Liver (tissue), 3 donors: ENCODE data around the gene GTF3C5.

Experiments
- GABPA ChIP-seq, 2 donors: IDR thresholded peaks in 1 of 2; conservative IDR thresholded peaks in 1 of 2; 2 replicates each; pipeline ENCODE4 v1.6.1; 2016; ENCODE audit warnings: antibody characterized with exemption in 2 of 2, mild to moderate bottlenecking in 1 of 2, moderate library complexity in 1 of 2
- HNF4A ChIP-seq, 2 donors: conservative IDR thresholded peaks; 2 replicates each; pipeline ENCODE4 v1.6.1; 2016; ENCODE audit warnings: antibody characterized with exemption in 2 of 2, mild to moderate bottlenecking in 2 of 2
- RAD21 ChIP-seq, 2 donors: IDR thresholded peaks; 2 replicates each; pipeline ENCODE4 v1.6.1; 2016; ENCODE audit warnings: antibody characterized with exemption in 2 of 2, mild to moderate bottlenecking in 2 of 2
- SP1 ChIP-seq: IDR thresholded peaks from 2 replicates; pipeline ENCODE4 v1.6.1; 2018; ENCODE audit warnings: antibody characterized with exemption, mild to moderate bottlenecking
- TAF1 ChIP-seq: conservative IDR thresholded peaks from 2 replicates; pipeline ENCODE4 v1.6.1; 2016; ENCODE audit warnings: antibody characterized with exemption, mild to moderate bottlenecking
- YY1 ChIP-seq: IDR thresholded peaks from 2 replicates; pipeline ENCODE4 v1.6.1; 2016; ENCODE audit warnings: antibody characterized with exemption, mild to moderate bottlenecking
- TF ChIP-seq, protein P1 (sequence below): fragments of 150-350 bp; IDR thresholded peaks from 2 replicates; pipeline ENCODE4 v1.5.1; 2017; ENCODE audit warnings: improper control_type of control experiment, low read depth, low read length; ENCODE audit not compliant: missing input control
- TF ChIP-seq, protein P2 (sequence below): IDR thresholded peaks from 2 replicates; pipeline ENCODE4 v1.6.1; 2016; ENCODE audit warnings: antibody characterized with exemption, mild to moderate bottlenecking
- TF ChIP-seq, protein P3 (sequence below): IDR thresholded peaks from 2 replicates; pipeline ENCODE4 v1.6.1; 2016; ENCODE audit warnings: antibody characterized with exemption
- donor health status: healthy.
- donor health status: healthy.

DNA sequence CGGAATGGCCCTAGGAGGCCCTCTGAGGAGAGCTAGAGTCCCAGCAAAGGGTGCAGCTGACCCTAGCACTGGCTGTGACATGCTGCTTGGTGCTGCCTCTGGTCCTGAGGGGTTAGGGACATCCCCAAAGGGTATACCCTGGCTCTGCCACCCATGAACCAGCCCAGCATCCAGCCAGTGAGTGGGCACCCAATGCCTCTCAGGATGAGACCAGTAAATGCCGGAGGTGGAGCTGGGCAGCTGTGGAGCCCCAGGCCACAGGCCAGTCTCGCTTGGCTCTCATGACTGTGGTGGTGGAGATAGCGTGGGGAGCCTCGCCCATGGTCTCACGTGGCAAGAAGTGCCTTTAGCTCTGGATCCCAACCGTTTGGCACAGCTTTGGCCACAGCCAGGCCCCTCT, 27.3 kb downstream of the GTF3C5 start:
- TF ChIP-seq, protein P1, sequence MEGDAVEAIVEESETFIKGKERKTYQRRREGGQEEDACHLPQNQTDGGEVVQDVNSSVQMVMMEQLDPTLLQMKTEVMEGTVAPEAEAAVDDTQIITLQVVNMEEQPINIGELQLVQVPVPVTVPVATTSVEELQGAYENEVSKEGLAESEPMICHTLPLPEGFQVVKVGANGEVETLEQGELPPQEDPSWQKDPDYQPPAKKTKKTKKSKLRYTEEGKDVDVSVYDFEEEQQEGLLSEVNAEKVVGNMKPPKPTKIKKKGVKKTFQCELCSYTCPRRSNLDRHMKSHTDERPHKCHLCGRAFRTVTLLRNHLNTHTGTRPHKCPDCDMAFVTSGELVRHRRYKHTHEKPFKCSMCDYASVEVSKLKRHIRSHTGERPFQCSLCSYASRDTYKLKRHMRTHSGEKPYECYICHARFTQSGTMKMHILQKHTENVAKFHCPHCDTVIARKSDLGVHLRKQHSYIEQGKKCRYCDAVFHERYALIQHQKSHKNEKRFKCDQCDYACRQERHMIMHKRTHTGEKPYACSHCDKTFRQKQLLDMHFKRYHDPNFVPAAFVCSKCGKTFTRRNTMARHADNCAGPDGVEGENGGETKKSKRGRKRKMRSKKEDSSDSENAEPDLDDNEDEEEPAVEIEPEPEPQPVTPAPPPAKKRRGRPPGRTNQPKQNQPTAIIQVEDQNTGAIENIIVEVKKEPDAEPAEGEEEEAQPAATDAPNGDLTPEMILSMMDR = no peak
- TF ChIP-seq HNF4A (conservative IDR thresholded peaks at IDR 0.05) (no peak), RAD21 (IDR thresholded peaks at IDR 0.05) (no peak), YY1 (no peak), GABPA (IDR thresholded peaks at IDR 0.05 in 1 of 2, conservative IDR thresholded peaks at IDR 0.05 in 1 of 2) (no peak), TAF1 (no peak), SP1 (no peak)
- TF ChIP-seq, protein P2, sequence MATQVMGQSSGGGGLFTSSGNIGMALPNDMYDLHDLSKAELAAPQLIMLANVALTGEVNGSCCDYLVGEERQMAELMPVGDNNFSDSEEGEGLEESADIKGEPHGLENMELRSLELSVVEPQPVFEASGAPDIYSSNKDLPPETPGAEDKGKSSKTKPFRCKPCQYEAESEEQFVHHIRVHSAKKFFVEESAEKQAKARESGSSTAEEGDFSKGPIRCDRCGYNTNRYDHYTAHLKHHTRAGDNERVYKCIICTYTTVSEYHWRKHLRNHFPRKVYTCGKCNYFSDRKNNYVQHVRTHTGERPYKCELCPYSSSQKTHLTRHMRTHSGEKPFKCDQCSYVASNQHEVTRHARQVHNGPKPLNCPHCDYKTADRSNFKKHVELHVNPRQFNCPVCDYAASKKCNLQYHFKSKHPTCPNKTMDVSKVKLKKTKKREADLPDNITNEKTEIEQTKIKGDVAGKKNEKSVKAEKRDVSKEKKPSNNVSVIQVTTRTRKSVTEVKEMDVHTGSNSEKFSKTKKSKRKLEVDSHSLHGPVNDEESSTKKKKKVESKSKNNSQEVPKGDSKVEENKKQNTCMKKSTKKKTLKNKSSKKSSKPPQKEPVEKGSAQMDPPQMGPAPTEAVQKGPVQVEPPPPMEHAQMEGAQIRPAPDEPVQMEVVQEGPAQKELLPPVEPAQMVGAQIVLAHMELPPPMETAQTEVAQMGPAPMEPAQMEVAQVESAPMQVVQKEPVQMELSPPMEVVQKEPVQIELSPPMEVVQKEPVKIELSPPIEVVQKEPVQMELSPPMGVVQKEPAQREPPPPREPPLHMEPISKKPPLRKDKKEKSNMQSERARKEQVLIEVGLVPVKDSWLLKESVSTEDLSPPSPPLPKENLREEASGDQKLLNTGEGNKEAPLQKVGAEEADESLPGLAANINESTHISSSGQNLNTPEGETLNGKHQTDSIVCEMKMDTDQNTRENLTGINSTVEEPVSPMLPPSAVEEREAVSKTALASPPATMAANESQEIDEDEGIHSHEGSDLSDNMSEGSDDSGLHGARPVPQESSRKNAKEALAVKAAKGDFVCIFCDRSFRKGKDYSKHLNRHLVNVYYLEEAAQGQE = no peak
- TF ChIP-seq, protein P3, sequence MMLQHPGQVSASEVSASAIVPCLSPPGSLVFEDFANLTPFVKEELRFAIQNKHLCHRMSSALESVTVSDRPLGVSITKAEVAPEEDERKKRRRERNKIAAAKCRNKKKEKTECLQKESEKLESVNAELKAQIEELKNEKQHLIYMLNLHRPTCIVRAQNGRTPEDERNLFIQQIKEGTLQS = no peak
